ENCODE results near the gene GATAD2B.

Gene GATAD2B

DNA sequence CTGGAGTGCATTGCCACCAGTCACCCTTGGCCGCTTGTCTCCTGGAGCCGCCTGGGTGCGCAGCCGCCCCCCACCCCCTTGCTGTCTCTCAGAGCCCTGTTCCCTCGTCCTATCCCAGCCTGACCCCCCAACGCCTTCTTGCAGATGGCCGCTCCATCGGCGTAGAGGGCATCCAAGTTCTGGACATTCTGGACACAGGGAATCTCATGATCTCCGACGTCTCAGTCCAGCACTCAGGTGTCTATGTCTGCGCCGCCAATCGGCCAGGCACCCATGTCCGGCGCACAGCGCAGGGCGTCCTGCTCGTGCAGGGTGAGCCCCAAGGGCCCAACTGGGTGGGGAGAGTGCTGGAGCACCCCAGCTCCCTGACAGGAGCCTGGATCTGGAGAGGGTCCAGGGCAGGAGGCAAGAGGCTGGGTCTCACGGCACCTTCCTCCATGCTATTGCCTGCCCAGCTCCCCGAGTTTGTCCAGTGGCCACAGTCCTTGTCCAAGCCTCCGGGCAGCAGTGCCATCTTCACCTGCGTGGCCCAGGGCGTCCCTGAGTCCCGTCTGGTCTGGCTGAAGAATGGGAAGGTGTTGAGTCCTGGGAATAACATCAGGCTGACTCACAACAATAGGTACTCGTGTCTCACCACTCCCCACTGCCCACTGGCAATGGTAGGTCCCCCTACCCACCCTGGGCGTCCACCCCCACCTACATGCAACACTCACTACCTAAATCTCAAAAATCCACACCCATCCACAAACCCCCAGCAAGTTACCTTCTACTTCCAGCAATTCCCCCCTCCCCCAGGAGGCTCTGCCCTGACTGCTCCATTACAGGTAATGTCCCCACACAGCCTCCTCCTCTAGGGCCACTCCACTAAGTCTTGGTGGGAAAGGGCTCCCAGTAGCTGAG lies 123.0 kb downstream of the GATAD2B start:
- no peak overlapping the region for H3K4me3 ChIP-seq (ENCODE audit: low read depth, low read length)
- DNase-seq (ENCODE audit: low read depth), result no peak
- TF ChIP-seq, protein P1, sequence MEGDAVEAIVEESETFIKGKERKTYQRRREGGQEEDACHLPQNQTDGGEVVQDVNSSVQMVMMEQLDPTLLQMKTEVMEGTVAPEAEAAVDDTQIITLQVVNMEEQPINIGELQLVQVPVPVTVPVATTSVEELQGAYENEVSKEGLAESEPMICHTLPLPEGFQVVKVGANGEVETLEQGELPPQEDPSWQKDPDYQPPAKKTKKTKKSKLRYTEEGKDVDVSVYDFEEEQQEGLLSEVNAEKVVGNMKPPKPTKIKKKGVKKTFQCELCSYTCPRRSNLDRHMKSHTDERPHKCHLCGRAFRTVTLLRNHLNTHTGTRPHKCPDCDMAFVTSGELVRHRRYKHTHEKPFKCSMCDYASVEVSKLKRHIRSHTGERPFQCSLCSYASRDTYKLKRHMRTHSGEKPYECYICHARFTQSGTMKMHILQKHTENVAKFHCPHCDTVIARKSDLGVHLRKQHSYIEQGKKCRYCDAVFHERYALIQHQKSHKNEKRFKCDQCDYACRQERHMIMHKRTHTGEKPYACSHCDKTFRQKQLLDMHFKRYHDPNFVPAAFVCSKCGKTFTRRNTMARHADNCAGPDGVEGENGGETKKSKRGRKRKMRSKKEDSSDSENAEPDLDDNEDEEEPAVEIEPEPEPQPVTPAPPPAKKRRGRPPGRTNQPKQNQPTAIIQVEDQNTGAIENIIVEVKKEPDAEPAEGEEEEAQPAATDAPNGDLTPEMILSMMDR (IDR thresholded peaks at IDR 0.05; ENCODE audit: low read depth, low read length, missing control alignments), result no peak
- in situ Hi-C loops (cut with HindIII; ENCODE audit: low sequenced_read_pairs), result loop anchor here (25.0 kb wide), 1 partner anchor 112 kb away; the partner anchor contains the start of gene GATAD2B

DNA sequence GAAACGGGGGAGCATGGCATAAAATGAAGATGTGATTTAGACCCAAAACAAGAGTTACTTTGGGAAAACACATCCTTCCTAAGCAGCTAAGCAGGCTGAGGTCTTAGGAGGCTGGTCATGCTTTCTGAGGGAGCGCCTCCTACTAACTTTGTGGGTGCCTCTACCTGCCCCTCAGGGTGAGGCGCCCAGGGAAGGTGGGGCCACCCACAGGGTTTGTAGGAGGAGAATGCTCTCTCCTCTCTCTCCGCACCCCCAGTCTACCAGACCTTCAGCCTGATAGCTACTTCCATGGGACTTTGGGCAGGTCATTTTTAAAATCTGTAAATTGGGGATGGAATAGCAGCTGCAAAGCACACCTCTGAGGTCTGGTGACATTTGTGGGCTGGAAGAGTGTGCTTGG lies 123.8 kb downstream of the GATAD2B start:
- in situ Hi-C loops (cut with HindIII; ENCODE audit: low sequenced_read_pairs), result no loop called here
- TF ChIP-seq, protein P1 (IDR thresholded peaks at IDR 0.05; ENCODE audit: low read depth, low read length, missing control alignments), result no peak

DNA sequence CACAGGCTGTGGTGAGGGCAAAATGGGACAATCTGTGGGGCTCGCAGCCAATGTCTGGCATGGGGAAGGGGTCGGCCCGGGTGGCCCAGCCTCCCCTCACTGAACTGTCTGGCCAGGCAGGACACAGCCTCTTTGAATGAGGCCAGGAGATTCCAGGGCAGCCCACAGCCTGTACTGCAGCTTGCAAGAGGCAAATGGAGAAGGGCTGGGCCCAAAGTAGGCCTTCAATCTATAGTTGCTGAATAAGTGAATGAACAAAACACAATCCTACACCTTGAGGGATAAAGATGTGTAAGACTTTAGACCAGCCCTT lies 124.3 kb downstream of the GATAD2B start:
- H3K4me3 ChIP-seq (ENCODE audit: low read depth, low read length), result no peak overlapping the region
- in situ Hi-C loops (cut with HindIII; ENCODE audit: low sequenced_read_pairs), result no loop called here
- TF ChIP-seq, protein P1 (IDR thresholded peaks at IDR 0.05; ENCODE audit: low read depth, low read length, missing control alignments), result no peak
- DNase-seq (ENCODE audit: low read depth), result no peak

More for the DNA sequence above, 123.8 kb downstream of the GATAD2B start:
- DNase-seq (ENCODE audit: low read depth), result no peak
- no peak overlapping the region for H3K4me3 ChIP-seq (ENCODE audit: low read depth, low read length)

DNA sequence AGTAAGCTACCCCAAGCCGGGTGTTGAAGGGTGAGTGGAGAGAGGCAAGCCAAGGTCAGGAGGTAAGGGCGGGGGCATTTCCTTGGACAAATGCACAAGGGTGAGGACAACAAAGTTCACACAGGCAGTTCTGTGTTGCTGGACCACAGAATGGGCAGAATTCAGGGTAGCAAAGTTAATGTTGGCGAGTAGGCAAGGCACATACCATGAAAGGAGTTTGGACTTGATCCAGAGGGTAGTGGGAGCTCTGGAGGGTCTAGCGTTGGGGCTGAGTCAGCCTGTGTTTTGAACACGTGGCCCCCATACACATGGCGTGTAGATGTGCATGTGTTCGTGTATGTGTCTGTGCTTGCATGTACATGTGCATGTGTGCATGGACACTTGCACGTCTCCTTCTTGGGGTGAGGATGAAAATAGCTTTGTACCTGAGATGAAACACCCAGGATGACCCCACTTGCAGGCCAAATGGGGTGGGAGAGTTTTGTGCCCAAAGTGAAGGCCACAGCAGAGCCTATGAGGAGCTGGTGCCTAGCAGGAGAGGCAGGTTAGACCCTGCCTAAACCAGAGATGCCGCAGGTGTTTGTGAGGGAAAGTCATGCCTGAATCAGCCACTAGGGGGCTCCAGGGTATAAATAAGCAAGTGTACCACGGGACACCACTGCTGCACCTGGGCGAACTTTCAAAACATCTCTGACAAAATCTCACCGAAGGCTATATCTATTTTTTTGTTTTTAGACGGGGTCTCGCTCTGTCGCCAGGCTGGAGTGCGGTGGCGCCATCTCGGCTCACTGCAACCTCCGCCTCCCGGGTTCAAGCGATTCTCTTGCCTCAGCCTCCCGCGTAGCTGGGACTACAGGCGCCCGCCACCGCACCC lies 125.7 kb downstream of the GATAD2B start:
- H3K4me3 ChIP-seq (ENCODE audit: low read depth, low read length), result no peak overlapping the region
- DNase-seq (ENCODE audit: low read depth), result peak; percentile 47
- TF ChIP-seq, protein P1 (IDR thresholded peaks at IDR 0.05; ENCODE audit: low read depth, low read length, missing control alignments), result peak; percentile 80
- in situ Hi-C loops (cut with HindIII; ENCODE audit: low sequenced_read_pairs), result no loop called here

DNA sequence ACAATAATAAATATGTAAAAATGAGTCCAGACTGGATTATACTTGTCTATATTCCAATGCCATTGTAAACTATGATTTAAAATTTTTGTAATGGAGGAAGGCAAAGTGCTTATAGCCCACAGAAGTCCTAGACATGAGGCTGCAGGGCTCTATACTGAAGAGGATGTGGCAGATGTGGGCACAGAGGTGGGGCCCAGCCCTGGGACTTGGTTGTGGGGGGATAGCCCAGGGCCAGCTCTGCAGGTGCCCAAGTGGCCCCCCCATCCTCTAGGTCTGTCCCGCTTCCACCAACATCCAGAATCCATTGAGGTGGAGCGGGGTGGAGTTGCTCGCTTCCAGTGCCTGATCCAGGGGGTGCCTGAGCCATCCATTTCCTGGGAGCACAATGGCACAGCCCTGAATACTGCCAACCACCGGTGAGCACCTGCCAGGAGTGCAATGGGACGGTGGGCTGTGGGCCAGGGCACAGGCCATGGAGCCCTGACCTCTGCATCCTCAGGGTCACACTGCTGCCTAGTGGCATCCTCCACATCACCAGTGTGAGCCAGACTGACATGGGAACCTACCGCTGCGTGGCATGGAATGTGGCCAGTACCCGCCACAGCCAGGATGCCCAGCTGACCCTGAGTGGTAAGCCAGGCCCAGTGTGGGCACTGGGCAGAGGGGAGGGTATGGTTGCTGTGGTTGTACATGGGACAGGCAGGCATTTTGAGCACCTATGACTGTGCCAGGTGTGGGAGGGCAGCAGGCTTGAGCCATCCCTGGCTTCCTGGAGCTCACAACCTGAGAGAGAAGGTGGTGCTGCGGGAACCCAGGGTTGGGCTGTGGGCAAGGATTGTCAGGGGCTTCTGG lies 126.6 kb downstream of the GATAD2B start:
- TF ChIP-seq, protein P1 (IDR thresholded peaks at IDR 0.05; ENCODE audit: low read depth, low read length, missing control alignments), result no peak
- no peak for DNase-seq (ENCODE audit: low read depth)
- in situ Hi-C loops (cut with HindIII; ENCODE audit: low sequenced_read_pairs), result no loop called here
- H3K4me3 ChIP-seq (ENCODE audit: low read depth, low read length), result no peak overlapping the region
